NOMO-1 (cell line): ENCODE data around the gene NTN1.

Source experiments
- DNase-seq, 2 experiments: peaks; one replicate each; lab custom pipeline; 2025; ENCODE audit not compliant: unreplicated experiment in 2 of 2; lab: John Stamatoyannopoulos, UW

Gene NTN1

DNA sequence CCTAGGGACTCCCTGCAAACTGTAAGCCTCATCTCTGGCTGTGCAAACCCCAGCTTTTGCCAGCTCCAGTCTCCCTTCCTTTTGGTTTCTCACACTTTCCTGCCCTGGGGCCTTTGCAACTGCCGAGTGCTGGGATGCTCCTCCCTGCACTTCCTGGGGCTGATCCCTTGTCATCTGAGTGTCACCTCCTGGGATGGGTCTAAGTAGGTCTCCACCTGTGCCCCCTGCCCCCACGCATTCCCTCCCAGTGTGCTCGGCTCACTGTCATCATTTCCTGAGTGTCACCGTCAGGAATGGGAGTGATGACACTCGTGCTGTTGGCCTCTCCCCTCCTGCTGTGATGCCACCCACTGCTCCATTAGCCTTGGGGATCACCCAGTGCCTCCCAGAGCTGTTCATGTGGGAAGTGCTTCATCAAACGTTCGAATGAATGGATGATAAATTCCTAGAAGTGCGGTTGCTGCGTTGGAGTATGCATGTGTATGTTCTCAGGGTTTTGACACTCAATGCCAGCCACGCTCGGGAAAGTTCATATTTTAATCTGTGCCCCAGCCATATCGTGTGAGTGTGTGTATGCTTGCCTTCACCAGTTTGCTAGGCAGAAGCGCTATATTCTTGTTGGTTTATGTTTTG lies 189.9 kb downstream of the NTN1 start:
- no peak for DNase-seq

DNA sequence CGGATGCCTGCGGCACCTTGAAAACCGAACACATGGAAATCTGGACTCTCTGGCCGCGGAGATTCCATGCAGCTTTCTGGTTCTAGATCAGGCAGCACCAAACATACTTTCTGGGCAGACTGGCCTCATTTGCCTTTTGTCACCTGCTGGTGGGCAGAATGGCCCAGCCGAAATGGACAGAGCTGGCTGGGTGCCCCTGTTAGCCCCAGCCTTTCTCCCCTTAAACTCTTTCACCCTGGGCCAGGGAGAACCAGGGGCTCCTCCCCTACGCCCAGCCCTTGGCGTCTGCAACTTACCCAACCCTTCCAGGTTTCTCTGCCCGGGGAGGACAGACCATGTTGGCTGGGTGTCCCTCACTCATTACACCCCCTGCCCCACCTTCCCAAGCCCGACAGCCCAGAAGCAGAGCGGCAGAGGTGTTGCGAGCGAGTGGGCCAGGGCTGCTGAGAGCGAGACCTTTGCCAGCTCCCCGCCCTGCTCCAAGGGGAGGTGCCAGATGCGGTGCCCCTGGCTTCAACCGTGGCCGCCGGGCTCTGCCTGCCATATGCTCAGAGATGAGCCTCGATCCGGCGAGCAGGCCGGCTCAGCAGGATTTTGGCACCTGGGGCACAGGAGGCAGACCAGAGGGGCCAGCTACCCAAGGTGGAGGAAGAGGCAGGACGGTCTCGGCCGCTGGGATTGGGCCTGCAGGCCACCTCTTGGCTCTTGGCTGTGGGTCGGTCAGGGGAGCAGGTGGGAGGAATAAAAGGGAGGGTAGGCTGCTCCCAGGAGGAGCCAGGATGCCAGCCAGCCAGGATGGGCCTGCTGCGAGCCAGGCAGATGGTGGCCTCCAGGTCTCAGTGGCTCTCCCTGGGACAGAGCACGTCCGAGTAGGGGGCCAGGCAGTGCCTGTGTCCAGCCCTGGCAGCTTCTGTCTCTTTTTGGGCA lies 191.3 kb downstream of the NTN1 start:
- DNase-seq, result no peak

DNA sequence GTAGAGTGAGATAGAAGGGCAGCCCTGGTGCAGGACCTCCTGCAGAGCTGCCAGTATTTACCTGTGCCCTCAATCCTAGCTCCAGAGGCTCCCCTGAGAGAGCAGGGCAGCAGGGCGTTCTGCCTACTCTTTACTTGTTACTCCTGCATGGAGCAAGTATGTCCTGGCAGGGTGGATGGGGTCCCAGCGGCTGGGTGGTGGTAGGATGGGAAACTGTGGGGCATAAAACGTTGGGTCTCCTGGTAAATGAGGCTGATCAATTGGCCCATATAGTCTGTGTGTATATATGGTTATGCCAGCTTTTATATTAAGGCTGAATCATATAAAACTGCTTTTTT lies 192.0 kb downstream of the NTN1 start:
- DNase-seq, result no peak

DNA sequence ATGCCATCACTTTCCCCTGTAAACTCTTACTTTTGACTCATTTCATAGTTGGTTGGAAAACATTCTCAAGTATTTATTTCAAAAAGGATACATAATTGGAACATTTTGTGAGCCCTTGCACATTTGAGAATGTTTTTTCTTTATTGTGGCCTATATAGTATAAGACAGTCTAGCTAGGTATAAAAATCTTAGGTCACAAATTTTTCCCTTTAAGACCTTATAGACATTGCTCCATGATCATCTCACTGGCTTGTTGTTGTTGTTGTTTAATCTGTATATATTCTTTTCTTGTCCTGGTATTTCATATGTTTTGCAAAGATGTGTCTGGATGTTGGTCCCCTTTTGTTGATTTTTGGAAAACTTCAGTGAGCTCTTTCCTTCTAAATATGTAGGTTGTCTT lies 194.2 kb downstream of the NTN1 start:
- no peak for DNase-seq

DNA sequence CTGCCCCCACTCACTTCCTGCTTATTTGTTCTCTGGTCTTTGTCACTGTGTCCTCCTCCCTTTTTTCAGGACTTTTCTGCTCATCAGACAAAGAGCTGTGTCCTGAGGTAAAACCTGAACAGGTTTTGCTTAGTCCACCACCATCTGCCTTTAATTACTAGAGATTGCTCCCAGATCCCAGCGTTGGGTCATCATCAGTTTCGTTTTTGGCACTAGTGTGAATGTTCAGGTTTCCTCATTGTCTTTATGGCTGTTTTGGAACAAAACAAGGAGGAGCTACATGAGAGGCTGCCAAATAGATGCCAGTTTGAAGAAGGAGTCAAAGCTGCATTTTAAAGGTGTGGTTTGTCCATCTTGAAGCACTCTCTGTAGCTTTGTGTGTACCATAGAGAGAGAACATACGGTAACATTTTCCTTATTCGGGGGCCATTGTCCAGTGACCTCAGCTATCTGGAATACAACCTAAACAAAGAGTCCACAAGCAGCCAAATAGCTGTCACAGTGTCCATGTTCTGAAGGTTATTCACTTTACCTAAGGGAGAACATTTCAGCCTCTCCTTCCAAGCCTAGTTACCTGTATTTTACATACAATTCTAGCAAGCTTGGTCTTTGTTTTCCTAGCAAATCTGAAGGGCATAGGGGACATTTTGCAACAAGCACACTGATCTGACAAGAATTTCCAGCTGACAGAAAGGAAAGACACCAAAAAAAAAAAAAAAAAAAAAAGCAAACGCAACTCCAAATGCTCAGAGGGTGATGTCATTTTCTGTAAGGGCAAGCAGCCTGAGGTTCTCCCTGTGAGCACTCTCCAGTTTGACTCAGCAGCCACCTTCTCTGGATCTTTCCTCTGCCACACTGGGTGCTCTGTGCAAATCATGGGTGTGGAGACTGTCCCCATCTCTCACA lies 196.1 kb downstream of the NTN1 start:
- DNase-seq, result no peak

DNA sequence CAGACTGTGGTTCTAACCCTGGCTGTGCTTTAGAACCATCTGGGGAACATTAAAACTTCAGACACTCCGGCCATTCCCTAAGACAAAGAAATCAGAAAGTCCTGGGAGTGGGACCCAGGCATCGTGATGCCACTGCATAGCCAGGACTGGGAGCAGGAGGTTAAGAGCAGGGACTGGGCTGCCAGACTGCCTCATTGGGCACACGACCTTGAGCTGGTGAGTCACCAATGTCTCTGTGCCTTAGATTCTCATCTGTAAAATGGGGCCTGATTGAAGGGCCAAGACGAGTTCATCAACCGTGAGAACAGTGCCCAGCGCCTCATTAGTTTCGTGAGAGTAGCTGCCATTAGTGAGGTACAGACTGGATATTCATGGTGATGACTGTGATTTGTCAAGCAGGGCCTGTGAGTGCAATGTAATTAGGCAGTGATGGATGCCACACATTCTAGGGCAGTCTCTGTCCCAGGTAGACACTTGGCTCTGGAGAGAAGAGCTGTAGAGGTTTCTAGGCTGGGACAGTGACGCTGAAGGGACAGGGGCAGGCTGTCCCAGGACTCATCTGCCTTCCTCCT lies 196.8 kb downstream of the NTN1 start:
- no peak for DNase-seq

DNA sequence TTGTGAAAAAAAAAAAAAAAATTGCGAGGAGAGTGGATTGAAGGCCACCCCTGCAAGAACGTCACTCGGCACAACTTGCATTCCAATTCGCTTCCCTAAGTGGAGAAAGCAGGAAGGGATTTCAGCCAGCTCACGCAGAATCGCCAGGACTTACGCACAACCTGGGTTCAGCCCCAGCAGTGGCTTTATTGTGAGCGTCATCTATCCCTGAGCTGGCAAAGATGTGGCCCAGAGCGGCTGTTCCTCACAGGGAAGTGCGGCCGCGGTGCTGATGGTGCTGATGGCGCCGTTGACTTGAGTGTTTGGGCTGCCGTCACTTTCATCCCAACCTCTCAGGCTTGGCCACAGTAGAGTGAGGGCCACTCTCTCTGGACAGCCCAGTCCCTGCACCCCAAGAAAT lies 197.6 kb downstream of the NTN1 start:
- no peak for DNase-seq

DNA sequence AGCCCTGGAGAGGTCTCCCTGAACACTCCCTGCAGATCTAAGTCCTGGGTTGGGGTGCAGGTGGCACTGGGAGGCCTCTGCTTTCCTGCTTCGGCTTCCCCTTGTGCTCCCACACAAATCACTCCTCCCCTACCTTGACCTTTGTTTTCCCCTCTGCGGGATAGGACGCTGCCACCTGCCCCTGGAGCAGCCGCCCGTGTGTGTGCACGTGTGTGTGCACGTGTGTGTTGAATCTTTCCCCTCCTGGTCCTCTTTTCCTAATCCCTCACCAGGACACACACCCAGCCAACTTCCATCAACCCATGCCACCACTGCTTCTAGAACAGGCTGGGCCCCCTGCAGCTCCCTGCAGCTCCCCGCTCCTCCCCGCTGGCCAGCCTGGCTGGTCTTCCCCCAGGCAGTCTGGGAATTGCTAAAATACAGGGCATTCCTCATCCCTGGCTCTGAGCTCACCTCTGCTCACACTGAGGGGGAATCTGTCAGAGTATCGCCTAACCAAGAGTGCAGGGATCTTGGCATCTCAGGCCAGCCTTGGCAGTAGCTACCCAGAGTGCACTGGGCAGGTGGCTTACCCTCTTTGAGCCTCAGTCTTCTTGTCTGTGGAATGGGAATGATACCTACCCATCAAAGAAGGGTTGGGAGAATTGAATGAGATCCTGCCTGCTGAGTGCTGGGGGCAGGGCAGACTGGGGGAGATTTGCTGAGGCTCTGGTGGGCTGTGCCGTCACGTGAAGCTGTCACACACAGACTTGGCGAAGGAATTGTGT lies 198.5 kb downstream of the NTN1 start:
- no peak for DNase-seq

DNA sequence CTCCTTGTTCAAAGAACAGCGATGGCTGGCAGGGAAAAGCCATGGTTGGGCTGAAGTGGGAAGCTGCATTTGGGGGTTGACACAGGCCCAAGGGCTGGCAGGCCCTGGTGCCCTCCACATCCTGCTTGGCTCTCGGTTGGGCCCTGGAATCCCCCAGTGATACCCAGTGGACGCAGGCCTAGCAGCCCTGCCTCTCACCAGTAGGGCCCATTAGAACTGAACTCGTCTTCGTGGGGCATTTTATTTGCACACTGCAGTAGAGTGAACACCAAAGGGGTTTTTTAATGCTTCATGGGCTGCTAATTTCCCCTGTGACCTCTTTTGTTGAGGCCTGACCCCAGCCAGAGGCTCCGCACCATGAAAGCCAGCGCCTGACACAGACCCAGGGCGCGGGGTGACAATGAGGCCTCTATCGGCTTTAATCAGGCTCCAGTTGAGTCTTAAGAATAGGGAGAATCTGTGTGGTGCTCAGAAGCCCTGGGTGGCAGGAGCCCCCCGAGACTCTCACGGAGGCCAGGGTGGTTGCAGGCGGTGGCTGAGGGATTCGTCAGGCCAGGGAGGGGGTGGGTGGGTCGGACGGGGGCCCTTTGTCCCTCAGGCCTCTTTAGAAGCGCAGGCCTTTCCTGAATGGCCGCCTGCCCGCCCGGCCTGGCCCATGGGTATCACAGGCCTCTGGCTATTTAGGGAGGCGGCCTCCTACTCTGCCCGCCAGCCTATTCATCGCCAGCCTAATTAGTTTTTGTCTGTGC lies 199.3 kb downstream of the NTN1 start:
- DNase-seq, result no peak

DNA sequence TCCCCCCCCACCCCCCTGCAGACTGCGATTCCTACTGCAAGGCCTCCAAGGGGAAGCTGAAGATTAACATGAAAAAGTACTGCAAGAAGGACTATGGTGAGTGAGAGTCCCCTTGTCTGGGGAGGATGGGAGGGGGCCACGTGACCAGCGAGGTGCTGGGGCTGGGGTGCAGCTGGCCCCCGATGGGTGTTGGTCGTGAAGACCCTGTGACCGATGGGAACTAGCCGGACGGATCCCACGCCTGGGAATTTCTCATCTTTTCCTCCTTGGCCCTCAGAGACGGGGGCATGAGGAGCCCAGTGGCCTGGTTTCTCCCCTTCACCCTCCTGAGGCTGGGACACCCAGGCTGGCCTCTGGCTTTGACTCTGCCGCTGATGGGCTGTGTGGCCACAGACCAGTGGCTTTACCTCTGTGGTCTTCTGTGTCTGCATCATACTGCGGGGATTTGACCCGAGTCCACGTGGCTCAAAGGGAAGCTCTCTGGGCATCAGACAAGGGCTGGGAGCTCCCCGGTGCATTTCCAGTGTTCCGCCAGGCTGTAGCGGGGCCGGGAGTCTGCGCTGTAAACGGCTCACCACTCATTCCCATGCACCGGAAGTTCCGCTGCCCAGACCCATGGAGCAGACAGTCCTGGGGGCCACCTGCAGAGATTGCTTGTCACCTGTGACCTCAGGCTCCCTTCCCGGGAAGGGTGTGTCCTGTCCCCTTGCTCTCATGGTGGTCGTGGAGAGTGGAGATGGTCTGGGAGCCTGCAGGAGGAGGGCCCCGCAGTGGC lies 200.0 kb downstream of the NTN1 start:
- no peak for DNase-seq

DNA sequence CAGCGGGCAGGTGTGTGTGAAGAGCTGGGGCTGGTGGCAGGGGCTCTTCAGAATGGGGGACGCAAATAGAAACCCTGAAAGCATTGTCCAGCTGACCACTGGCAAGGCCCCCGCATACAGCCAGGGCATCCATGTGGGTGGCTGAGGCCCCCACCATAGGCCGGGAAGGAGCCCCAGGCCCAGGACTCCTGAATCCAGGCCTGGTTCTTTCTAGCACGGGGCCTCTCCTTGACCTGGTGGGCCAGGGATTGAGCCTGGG lies 200.5 kb downstream of the NTN1 start:
- no peak for DNase-seq

DNA sequence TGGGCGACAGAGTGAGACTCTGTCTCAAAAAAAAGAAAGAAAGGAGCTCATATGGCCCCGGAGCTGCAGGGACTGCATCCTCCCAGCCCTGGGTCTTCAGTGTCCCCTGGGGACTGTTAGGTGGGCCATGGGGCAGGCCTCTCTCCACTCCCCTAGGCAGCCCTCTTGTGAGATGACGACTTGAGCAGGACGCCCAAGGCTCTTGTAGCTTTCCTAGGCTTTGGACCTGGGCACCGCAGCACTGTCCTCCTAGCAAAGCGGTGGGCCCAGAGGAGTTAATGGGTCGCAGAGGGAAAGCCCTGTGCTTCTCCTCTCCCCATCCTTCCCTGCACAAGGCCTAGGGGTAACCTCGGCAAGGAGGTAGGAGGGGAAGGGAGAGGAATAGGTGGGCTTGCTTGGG lies 202.2 kb downstream of the NTN1 start:
- no peak for DNase-seq

DNA sequence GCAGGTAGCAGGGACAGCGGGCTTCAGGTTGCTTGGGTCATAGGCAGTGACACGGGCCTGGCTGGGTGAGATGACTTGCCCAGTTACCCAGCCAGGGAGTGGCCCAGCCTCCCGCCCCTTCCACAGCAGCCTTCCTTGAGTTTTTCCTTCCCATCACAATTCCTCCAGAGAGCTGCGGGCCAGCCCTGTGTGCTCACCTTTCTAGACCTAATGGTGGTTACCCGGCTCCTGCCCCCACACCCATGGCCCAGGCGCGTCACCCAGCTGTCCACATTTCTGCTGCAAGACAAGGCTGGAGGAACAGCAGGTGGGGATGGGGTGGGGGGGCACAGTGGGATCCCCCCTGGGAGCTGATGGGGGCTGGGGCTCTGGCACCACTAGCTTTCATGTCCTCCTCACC lies 203.2 kb downstream of the NTN1 start:
- DNase-seq, result no peak

DNA sequence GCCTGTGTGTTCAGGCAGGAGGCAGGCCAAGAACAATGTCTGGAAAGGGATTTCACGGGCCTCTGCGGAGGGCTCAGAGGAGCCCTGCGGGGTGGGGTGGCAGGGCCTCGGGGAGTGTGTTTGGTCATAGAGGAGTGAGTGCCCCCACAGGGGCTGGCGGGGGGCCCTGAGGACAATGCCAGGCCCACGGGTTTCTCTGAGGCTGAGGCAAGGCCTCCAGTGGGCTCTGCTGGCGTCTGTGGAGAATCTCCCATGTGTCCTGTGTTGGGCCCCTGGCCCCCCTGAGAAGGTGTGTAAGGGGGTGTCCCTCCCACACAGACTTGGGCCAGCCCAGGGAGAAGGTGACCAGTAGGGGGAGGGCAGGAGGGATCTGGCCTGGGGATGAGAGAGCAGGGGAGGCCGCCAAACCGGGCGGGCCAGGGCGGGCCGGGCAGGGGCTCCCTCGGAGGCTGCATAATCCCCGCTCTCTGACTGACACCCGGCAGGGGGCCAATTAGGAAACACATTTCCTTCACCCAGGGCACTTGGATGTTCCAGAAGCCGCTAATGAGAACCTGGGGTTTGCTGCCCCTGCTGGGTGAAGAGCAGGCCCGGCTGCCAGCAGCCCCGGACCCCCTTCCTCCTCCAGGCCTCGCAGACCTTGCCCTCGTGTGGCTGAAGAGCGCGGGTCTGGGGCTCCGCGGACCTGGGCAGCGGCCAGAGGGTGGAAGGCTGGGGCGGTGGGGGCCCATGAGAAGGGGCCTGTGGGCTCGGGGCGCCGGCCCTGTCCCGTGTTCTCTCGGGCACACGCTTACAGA lies 204.2 kb downstream of the NTN1 start:
- no peak for DNase-seq

DNA sequence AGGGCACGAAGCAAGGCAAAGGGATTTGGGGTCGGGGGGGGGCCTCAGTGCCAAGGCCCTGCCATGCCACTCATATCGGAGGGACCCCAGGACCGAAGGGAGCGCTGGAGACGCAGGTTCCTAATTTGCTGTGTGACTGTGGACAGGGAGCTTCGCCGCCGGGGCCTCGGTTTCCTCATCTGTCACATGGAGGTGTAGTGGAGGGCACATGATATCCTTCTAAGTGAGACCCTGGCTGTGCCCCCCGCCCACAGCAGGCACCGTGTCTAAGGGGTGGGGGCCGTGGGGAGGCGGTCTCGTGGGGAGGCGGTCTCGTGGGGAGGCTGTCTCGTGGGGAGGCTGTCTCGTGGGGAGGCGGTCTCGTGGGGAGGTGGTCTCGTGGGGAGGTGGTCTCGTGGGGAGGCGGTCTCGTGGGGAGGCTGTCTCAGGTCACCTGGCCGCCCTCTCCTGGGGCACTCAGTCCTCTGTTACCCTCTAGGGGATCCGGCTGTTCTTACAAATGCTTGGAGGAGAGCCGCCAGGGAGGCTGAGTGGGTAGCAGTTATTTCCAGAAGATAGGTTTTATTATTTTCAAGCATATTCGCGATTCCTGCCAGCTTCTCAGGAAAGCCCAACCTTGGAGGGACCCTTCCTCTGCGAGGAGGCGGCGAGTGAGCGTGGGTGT lies 205.0 kb downstream of the NTN1 start:
- no peak for DNase-seq

DNA sequence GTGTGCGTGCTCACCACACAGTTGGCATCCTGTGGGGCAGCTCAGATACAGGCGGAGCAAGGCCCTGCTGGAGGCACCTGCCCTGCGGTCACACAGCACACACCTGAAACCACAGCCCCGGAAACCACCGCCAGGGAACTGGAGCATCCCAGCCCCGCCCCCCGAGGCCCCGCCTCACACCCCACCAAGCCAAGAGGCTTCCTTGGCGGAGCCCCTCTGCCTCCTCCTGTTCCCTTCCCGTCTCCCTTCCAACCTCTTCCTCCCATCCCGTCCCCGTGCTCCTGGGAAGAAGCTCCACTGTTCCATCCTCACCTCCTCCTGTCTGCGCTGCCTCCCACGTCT lies 205.5 kb downstream of the NTN1 start:
- no peak for DNase-seq

DNA sequence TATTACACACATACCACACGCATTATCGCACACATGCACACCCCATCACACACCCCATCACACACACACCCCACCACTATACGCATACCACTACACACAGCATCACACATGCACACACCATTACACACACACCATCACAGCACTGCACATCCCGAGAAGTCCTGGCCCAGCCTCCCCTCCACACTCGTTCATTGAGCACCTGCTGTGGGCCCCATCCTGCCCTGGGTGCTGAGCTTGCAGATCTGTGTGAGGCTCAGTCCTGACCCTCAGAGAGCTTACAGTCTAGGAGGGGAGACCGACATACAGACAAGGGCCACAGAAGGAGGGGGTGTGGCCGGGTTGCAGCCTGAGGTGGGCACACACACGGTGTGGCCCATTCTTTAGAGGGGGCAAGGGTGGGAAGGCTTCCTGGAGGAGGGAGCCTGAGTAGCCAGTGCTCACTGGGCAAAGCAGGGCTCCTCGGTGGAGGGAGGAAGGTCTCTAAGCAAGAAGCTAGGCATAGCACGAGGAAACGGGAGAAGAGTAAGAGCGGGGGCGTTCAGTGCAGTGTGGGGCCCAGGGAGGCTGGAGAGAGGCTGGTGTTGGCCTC lies 206.6 kb downstream of the NTN1 start:
- no peak for DNase-seq
